NCI-H2196 (cell line): ENCODE results near the gene SLC34A1.
"Not testable (repeated sequence)": the region's sequence is repeated elsewhere in the genome, so short reads cannot be mapped to it uniquely, and the experiment has no call there.

Experiments used
- DNase-seq: peaks from one replicate; lab custom pipeline; 2025; ENCODE audit not compliant: unreplicated experiment; lab: John Stamatoyannopoulos, UW

Gene SLC34A1

DNA sequence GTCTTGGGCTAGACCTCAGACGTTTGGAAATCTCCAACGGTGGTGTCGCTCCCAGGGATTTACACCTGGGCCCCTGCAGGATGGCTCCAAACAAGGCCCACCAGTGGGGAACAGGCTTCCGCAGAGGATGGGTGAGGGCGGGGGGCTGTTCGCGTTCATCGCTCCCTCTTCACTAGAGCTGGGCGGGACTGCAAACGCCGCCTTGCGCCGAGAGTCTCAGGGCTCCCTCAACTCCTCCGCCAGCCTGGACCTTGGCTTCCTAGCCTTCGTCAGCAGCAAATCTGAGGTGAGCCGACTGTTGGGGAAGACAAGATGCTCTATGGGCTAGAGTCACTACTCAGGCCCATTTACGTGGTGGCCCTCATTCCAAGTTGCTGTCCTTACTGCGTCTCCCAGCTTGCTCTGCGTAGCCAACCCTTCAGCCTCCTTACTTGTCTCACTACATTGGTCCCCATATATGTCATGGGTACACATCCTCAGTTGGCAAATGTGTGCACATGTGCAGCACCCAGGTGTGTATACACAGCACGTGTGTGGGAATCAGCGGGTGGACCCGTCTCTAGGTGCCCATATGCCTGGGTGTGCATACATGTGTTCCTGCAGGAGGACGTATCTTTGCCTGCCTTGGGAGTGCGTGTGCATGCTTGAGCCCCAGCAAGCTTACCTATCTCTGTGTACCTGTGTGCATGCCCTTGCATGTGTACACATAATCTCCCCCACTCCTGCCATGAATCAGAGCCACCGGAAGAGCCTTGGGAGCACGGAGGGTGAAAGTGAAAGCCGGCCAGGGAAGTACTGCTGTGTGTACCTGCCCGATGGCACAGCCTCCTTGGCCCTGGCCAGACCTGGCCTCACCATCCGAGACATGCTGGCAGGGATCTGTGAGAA is 16.0 kb upstream of the SLC34A1 start:
- DNase-seq: no peak

DNA sequence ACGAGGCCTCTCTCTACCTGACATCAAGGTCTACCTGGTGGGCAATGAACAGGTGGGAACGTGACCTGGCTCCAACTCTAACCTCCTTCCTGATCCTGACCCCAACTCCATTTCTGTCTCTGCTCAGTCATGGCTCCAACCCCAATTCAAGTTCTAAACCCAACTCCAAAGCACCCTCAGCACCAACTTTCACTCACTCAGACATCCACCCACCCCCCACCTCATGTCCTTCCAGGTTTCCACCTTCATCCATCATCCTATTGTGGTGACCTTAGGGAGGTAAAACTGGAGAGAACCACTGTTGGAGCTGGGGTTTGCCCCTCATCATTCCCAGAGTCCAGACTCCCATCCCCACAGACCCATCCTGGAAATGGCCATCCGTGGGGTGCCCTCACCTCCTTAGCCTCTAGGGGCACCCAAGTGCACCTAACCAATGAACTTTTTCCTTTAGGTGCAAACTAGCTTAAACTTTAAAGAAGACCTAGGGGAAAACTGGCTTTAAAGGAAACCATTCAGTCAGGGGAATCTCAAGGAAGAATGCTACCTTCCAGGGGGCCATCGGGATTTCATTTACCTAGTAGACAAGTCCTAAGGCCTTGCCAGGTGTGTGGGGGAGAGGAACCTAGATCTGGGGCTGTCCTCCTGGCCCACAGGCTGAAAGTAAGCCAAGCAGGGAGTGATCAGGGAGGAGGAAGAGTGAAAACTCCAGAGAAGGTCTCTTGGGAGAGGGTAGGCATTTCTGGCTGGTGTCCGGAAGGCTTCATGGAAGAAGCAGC is 15.2 kb upstream of the SLC34A1 start:
- DNase-seq: no peak

DNA sequence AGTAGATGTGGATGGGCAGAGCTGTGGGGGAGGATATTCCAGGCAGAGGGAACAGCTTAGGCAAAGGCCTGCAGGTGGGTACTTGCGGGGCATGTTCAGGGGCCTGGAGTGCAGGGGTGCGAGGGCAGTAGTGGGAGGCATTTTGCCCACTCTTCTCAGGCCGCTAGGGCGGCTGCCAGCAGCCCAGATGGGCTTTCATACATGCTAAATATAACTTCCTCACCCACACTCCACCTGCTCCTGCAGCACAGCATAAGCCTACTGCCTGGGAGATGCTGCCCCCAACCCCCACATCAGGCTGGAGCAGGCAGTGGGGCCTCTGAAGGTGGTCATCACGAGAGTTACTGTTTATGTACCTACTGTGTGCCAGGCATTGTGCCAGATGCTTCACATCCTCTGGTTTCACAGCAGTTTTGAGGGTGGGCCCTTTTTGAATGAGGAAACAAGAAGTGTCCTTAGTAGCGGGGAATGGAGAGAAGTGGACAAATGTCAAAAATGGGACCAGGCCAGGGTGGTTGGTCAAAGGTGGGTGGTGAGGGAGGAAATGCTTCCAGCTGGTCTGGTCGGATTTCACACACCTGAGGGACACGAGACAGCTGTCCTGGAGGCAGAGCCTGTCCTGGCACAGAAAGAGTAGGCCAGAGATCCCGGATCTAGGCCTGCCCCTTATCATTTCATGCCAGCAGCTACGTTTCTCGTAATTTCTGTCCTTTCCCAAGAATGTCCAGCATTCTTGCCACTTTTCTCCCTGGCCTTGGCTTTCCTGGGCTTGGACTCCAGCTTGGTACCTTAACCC is 14.4 kb upstream of the SLC34A1 start:
- DNase-seq: no peak

DNA sequence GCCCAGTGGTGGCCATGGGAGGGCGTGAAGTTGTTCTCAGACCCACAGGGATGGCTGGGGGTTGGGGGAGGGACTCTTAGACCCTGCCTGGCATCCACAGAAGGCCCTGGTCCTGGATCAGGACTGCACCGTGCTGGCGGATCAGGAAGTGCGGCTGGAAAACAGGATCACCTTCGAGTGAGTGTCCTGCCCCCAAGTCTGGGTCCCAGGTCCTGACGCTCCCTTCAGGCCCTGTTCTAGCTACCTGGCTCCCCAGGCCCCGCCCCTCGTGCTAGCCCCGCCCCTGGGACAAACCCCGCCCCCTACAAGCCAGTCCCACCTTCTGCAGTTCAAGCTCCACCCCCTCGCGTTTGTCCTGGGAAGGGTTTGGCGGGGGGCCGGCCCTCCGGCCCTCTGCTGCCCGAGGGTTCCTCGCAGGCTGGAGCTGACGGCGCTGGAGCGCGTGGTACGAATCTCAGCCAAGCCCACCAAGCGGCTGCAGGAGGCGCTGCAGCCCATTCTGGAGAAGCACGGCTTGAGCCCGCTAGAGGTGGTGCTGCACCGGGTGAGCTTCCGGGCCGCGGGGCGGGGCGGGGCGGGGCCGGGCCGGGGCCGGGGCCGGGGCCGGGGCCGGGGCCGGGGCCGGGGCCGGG is 13.6 kb upstream of the SLC34A1 start:
- peak; percentile 93 for DNase-seq

DNA sequence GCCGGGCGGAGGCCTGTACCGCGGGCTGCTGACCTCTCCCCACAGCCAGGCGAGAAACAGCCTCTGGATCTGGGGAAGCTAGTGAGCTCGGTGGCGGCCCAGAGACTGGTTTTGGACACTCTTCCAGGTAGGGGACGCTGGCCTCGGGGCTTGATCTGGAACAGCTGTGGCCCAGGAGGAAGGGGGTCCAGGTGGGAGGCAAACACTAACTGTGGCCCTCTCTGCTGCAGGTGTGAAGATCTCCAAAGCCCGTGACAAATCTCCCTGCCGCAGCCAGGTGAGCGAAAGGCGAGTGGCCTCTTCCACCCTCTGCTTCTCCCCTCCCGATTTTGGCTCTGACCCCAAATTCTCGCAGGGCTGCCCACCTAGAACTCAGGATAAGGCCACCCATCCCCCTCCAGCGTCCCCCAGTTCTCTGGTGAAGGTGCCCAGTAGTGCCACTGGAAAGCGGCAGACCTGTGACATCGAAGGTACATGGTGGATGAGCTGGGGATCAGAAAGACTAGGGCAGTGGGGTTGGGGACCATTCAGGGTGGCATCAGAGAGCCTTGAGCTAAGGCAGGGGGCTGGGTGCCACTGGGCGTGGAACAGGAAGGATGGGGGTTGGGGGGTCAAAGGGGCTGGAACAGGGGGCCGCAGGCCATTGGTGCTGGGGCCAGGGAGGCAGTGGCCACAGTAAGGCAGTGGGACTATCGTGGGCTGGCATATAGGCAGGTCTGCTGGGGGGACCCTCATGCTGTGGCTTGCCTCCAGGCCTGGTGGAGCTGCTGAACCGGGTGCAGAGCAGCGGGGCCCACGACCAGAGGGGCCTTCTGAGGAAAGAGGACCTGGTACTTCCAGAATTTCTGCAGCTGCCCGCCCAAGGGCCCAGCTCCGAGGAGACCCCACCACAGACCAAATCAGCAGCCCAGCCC is 12.9 kb upstream of the SLC34A1 start:
- DNase-seq: no peak

DNA sequence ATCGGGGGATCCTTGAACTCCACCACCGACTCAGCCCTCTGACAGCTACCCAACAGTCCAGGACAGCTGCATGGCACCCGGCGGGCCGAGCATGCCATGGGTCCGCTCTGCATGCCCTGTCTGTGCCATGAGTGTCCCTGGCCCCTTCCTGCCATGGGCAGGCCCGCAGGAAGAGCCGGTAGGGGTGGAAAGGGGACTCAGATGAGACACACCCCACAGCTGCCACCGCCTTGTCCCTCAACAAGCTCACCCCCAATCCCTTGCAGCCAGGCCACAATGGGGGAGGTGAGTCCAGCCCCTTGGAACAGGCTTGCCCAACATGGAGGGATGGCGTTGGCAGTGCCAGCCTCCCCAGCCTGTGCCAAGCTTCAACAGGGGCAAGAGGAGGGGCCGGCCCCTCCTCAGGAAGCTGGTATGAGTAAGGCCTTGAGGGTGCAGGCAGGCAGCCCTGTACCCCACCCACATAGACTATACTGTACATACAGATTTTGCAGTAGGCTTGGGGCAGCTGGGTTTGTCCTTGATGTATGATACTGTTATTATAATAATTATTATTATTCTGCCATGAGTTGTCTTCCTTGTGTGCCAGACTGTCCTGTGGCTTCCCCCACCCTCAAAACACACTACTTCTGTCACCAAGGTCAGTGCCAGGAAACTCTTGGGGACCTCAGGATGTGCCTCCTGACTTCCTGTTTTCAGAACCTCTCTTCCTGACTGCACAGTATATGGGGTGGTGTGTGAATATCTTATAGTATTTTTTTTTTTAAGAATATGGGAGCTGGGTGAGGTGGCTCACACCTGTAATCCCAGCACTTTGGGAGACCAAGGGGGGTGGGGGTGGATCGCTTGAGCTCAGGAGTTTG is 12.0 kb upstream of the SLC34A1 start:
- DNase-seq: no peak

DNA sequence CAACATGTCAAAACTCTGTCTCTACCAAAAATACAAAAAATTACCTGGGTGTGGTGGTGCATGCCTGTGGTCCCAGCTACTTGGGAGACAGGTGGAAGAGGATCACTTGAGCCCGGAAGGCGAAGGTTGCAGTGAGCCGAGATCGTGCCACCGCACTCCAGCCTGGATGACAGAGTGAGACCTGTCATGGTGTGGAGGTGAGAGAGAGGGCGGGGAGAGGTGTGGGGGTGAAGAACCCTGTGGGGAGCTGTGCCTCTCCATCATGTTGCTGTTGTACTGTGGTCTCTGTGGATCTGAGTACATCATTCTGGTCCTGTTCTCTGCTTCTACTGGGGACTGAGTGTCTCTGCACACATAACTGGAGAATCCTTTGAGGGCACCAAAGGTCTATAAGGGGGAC is 11.3 kb upstream of the SLC34A1 start:
- no peak for DNase-seq

DNA sequence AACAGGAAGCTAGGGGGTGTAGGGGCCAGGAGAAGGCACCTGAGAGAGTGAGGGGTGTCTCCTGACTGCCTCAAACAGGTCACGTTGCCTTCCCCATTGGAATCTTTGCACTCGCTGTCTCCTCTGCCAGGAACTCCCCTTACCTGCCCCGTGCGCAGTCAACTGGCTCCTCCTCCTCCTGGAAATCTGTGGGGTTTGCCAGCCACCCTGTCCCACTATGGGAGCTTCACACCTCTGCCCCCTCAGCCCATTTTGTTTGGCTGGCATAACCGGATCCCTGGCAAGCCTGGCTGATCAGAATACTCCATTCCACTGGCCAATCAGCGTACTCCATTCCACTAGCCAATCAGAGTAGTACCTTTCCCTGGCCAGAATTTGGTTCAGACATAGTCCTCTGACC is 10.4 kb upstream of the SLC34A1 start:
- no peak for DNase-seq

DNA sequence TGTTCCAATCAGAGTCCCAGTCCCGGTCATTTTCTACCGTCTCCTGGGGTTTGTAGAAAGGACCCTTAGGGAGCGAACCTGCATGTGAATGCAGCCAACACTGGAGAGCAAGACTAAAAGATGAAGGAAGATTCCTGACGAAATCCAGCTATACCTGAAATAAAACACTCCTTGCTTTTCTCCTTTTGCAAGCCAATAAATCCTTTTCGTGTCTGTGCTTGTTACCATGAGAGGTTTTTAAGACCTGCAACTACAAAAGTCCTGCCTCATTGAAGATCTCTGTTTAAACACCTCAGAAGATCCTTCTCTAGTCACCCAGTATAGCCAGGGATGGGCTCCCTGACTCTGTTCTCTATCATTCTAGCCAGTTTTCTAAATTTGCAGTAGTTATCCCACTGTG is 10.0 kb upstream of the SLC34A1 start:
- DNase-seq: no peak

DNA sequence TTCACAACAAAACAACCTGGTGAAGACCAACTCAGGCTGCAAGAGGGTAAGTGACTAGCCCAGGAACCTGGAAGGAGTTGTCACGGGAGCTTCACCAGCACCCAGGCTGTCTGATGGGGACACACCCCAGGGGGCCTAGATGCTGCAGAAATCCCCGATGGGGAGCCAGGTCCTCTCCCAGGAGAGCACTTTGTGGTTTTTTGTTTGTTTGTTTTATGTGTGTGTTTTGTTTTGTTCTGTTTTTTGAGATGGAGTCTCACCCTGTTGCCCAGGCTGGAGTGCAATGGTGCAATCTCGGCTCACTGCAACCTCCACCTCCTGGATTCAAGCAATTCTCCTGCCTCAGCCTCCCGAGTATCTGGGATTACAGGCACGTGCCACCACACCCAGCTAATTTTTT is 8.7 kb upstream of the SLC34A1 start:
- not testable (repeated sequence) for DNase-seq

DNA sequence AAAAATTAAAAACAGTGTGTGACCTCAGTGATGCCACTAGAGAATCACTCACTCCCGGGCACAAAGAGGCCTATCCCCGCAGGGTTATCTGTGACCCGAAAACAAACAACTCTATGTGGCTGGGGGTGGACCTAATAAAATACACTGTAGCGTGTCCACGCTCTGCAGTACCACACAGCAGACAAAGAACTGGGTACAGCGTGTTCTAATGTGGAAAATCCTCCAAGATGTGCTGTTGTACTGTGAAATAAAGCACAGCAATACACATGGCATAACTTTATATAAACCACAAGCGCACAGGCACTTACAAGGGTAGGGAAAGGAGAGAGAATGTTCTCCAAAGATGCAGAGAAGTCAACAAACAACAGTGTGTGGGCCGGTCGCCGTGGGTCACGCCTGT is 8.1 kb upstream of the SLC34A1 start:
- DNase-seq: no peak

DNA sequence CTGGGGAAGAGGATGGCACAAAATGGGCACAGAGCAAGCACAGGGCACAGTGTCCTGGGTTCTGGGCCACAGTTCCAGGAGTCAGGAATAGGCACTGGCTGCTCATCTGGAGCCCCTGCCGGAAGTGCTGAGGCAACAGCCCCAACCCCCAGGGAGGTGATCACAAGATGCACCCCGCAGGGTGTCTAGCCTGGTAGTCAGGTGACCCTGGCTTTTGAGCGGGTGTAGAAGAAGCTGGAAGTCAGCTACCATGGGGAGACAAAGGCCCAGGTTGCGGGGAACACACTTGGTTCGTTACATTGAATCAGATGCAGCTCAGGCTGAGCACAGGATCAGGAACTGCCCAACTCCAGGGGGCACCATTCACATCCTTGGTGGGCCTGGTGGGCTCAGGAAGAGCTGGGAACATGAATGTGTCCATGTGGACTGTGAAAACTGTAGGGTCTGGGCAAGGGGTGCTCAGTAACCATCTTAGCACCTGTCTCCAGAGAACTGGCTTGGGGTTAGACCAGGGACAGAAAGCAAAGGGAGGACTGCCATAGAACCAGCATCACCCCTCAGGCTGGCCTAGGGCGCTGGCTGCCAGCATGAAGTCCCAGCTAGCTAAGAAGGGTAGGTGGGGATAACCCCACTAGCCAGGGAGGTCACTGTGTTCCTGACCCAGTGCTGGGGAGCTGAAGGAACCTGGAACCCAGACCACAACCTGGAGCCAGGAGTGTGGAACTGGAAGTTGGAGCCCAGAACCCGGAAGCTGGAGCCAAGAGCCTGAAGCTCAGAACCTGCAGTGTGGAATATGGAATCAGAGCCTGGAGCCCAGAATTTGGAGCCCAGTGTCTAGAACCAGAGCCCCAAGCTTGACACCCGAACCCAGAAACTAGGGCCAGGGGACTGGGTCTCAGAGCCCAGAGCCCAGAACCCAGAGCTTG is 6.1 kb upstream of the SLC34A1 start:
- no peak for DNase-seq

DNA sequence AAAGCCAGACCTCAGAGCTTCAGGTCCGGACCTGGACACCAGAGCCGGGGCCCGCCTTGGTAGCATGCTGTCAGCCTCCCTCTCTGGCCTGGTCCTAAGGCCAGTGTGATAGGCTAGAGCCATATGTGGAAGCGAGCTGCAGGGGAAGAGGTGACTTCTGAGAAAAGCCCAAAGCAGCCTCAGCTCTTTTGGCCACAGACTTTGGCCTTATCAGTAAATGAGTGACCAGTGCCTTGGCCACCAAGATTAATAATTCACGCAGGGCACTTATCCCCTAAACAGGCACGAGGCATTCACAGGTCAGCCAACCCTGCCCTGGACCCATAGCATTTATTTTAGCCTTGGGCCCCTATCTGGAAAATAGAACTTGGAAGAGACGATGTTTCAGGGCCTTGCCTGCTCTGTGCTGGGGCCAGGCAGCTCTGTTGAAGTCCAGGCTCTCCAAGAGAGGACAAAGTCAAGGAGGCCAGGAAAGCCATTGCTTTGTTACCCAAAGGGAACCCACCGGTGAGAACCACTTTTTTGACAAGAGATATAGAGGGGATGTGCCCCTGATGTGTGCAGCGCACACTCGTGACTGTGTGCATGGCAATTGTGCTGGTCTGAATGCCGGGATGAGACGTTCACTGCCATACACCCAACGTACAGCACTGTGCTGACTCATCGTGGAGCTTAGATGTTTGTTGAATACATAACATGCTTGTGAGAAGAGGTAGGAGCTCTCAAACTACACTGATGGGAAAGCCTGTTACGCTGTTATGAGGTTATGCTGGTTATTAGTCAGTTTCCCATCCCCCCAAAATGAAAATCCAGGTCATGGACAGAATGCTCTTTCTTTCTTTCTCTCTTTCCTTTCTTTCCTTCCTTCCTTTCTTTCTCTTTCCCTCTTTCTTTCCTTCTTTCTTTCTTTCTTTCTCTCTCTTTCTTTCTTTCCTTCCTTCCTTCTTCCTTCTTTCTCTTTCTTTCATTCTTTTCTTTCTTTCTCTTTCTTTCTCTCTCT is 5.0 kb upstream of the SLC34A1 start:
- DNase-seq: no peak

DNA sequence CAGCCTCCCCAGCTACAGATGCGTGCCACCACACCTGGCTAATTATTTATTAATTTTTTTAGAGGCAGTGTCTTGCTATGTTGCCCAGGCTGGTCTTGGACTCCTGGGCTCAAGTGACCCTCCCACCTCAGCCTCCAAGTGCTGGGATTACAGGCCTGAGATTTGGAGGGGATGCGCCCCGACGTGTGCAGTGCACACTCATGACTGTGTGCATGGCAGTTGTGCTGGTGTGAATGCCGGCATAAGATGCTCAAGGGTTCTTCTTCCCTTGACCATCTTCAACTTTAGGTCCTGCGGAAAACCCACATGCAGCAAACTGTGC is 3.5 kb upstream of the SLC34A1 start:
- DNase-seq: no peak

DNA sequence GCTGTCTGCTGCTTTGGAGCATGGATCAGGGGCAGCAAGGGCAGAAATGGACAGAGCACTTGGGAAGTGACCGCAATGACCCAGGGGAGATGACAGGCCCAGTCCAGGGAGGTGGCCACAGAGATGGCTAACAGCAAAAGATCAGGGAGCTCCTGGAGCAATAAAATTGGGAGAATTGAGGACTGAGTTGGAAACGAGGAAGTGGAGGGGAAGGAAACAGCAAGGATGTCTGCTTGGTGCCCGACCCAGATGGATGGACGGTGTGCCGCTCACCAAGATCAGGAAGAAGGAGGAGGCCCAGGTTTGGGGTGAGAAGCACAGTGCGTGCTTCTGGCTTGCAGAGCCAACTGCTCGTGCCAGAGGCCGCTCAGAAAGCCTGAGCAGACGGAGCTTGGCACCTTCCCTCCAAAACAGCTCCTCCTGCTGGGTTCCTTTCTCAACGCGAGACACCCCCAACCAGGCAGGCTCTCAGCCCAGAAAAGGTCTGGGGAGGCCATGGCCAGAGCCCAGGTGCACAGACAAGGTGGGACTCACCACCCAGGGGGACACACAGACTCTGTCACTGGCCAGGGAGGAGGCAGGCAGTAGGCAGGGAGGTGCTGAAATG is 1.7 kb upstream of the SLC34A1 start:
- no peak for DNase-seq

DNA sequence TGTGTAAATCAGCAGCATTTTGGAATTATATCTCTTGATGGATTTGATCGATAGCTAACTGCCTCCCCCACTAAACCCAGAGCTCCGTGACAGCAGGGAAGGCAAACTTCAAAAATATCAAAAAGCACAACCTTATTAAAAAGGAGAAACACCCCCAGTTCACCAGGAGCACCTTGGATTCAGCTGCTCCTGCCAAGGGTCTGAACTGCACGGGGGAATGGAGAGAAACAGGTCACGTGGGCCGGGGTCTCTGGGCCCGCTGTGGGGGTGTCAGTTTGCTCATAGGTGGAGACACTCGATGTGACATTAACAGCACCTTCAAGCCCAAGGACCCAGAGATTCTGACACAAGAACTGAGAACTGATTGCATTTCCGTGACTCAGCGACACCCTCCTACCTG is 1.1 kb upstream of the SLC34A1 start:
- no peak for DNase-seq

DNA sequence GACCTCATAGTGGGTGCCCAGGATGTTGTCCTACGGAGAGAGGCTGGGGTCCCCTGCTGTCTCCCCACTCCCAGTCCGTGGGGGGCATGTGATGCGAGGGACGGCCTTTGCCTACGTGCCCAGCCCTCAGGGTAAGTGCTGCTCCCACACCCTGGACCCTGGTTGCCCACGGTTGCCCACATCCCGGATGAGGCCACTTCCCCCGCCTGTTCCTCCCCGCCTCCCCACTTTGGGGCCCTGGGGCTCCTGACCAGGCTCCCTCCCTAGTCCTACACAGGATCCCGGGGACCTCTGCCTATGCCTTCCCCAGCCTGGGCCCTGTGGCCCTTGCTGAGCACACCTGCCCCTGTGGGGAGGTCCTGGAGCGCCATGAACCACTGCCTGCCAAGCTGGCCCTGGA is 1.5 kb downstream of the SLC34A1 start:
- no peak for DNase-seq
